Suppressor macrophage treated with lipopolysaccharide for 4 hours (primary cell): ENCODE data around the gene KAT6B.

ENCODE experiments used
- DNase-seq: peaks from one replicate; pipeline ENCODE4 v3.0.0-alpha.2; 2020

KAT6B gene

DNA sequence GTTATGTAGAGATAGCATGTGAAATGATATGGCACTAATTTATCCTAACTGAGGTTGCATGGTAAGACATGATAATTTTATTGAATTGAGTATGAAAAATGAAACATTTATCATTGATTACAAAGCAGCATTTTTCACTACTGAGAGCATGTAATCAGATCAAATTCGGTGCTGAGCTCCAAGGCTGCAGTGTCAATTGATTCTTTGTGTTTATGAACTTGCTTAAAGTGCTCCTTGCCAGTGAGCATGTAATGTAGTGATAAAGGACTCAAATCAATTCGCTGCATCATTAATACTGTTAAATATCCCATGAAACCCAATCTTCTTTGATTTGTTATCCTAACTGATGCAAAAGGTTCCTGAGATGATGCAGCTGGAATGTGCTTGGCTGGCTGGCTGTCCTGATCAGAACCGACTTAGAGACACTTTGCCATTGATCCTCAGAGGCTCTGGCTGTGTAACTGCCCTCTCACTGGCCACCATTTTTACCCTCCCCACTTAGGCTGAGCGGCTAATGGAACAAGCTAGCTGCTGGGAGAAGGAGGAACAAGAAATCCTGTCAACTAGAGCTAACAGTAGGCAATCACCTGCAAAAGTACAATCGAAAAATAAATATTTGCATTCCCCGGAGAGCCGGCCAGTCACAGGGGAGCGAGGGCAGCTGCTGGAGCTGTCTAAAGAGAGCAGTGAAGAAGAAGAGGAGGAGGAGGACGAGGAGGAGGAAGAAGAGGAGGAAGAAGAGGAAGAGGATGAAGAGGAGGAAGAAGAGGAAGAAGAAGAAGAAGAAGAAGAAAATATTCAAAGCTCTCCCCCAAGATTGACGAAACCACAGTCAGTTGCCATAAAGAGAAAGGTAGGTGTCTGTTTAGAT, 195.2 kb downstream of the KAT6B start:
- DNase-seq, result no peak

- no peak for DNase-seq
Observed at GRCh38 chr10:75023074-75023473, 196.7 kb downstream of the KAT6B start.

GRCh38 chr10:75024971-75025523, 198.6 kb downstream of the KAT6B start:
- no peak for DNase-seq

- no peak for DNase-seq
Observed at GRCh38 chr10:75028049-75028448, 201.6 kb downstream of the KAT6B start.

DNA sequence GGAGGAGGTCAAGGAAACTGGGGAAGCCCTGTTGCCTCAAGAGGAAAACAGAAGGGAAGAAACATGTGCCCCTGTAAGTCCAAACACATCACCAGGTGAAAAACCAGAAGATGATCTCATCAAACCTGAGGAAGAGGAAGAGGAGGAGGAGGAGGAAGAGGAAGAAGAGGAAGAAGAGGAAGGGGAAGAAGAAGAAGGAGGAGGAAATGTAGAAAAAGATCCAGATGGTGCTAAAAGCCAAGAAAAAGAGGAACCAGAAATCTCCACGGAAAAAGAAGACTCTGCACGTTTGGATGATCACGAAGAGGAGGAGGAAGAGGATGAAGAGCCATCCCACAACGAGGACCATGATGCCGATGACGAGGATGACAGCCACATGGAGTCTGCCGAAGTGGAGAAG, 202.3 kb downstream of the KAT6B start:
- DNase-seq, result no peak

GRCh38 chr10:75029420-75029819, 203.0 kb downstream of the KAT6B start:
- DNase-seq, result no peak

GRCh38 chr10:75029857-75030256, 203.5 kb downstream of the KAT6B start:
- DNase-seq, result no peak

- DNase-seq, result no peak
Observed at GRCh38 chr10:75030371-75030770, 204.0 kb downstream of the KAT6B start.

DNA sequence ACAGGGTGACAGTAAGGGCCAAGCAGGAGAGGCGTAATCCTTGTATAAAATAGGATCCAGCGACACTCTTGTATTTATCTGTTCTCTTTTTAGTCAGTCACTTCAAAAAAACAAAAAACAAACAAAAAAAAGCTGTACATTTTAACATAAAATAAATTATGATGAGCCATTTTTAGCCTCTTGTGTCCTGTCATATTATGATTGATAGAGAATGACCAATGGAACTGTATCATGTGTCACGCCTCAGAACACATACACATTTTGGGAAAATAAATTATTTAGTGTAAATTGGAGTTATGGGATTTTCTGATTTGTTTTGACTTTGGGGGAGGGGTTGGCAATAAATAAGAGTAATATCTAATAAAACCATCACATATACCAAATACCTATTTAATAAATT, 205.7 kb downstream of the KAT6B start:
- no peak for DNase-seq

DNA sequence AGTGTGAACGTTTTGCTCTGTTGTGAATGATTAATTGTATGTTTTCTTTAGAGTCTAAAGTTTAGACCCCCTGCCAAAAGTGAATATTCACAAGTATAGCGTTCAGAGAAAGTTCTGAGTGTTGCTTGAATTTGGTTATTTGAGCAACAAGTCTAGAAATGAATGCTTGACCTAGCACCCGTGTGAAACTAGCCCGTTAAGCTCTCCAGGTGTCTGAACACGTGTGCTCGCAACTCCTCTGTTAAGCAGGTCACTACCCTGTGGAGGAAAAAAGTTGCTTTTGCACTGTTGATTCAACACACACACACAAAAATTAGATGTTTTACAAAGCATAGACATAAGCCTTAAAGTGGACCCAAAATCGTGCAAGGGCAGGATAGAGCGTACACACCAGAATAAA, 206.4 kb downstream of the KAT6B start:
- DNase-seq, result no peak

DNA sequence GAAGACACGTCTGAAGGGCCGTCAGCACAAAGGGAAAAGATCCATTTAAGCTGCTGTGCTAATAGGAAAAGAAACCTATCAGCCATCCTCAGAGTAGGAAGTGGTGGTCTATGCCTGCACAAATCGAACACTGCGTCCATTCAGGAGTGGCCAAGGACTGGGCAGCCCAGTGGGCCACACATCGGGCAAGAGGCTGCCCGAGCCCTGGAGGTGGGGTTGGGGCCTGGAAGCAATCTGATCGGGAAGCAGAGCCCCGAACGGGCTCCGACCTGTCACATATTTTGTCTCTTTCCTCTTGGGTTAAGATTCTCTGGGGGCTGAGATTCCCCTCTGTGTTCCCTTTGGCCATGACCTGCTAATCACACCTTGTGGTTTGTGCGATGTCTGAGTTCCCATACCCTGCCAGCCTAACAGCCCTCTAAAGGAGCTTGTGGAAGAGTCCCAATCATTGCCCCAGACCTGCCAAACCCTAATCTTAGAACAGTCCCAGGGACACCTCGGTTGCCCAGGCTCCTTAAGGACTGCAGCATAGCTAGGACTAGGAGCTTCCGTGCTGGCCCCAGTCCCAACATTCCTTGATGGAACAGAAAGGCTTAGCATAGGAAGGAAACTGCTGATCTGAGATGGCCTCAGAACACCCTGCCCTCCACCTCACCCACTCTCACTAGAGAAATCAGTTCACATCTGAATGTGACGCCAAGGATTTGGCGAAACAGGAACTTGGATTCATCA, 207.2 kb downstream of the KAT6B start:
- no peak for DNase-seq

- DNase-seq, result no peak
Observed at GRCh38 chr10:75034131-75034512, 207.7 kb downstream of the KAT6B start.

- no peak for DNase-seq
Observed at GRCh38 chr10:75034714-75035258, 208.4 kb downstream of the KAT6B start.

DNA sequence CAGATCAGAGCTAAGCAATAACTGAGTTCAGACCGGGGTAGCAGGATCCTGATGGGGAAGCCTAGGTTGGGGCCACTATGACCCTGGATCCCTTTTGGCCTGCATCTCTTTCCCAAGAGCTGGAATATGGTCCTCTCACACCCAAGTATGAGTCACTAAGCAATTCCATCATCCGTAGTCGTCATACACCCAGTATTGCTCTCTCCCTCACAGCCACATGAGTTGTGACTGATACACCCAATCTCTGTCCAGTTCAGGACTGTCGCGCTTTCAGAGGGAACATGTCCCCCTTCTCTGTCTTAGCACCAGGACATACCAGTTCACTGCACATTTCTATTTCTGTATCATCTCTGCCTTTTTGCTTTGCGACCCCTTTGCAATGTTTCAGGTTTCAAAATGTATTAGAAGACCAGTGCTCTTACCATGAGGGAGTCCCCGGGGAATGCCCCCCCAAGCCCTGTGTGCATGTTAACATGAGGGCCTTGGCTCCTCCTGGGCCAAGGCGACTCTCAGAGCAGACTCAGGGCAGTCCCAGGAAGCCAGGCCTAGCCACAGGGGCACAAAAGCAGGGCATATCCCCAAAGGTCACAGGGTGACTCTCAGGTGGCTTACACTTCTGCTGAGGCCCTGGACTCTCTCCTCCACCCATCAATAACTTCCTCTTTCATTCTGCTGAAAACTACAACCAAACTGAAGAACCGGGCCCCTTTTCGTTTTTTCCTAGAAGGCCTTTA, 209.7 kb downstream of the KAT6B start:
- DNase-seq, result peak; percentile 18

DNA sequence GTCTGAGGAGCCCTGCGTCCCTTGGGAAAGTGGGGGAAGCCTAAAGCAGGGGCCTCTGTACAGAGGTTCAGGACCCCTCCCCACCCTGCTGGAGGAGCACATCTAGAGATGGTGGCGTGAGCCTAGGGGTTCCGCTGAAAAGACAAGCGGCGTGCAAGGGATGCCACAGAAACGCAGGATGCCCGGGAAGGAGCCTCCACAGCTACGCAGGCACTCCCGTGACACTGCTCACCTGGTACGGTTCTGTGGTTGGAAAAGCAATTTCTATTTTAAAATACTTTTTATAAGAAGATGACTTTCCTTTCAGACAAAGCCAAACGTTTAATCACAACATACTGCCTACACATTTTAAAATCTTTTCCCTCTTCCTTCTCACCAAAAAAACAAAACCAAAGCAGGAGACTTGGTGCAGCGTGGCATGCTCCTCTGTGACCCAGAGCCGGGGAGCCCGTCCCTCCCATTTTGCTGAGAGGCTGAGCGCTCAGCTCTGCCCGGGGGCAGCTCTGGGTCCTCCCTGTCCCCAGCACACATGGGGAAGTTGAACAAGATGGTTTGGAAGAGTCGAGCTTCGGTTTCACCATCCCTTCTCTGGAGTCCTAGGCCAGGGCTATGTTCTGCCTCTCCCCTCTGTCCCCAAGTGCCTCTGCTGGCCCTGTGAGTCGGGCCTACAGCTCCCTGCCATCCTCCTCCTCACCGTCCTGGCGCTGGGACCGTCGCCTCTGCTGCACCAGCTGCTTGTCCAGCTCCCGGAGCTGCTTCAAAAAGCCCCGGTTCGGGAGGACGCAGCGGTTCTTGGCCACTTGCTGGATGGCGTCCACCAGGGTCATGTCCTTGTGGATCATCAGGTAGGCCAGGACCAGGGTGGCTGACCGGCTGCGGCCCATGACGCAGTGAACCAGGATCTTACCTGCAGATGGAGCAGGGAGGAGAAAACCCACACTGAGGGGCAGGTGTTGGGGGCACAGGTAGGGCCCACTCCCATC, 211.1 kb downstream of the KAT6B start:
- DNase-seq, result no peak

DNA sequence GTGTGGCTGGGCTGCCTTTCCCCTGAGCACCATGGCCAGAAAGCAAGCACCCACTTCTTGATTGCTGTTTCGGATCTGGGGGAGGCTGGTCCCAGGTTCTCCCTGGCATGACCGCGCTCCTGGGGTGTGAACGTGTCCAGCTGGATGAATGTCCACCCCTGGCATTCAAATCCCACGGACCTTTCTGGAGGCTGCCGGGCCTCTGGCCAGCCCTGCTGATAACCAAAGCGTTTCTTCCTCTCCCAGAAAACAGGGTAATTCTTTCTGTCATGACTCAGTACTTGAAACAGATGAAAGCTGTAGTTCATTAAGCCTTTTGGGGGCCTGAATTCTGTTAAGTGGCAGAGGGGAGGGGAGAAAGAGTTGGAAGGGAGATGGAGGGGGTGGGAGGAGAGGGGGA, 211.9 kb downstream of the KAT6B start:
- no peak for DNase-seq

DNA sequence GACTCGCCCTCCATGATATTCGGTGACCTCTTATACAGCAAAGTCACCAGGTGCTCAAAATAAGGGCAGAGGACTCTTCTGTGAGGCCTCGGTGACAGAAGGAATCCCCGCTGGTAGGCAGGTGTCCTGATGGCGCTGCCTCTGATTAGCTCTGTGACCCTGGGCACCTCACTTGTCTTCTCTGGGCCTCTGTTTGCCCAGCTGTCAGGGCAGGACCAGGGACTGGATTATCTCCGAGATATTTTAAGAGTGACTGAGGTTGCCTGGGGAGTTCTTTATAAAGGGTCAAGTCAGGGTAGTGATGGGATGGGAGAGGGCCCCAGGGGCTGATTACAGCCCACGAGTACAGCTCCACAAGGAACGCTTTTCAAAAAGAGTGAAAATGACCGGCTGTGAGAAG, 214.2 kb downstream of the KAT6B start:
- no peak for DNase-seq

DNA sequence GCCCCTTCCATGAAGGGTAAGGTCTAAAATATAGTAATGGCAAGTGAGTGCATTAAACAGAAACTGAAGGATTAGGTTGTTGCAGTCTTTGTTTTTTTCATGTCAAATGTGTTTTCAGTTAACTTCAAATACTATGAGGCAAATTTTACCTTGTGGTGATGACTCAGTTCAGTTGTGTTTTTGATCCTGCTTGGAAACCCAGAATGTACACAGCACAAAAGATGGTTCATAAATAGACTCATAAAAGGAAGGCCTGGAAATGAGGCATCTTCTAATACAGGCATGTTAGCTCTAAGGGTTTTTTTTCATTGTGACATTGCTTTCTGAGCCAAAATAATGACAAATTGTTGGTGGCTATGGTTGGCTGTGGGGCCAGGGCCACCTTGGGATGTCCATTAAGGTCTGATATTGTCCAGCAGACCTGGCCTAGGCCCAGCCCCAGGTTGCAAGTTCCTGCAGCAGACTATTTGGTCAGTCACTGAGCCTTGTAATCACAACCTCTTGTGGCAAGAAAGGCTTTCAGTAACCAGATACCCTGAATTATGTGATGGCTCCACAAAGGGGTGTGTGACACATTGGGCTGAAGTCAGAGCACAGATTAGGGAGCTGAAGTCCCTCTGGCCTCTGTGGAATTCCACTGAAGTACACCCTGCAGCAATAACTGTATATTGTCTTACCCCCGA, 216.0 kb downstream of the KAT6B start:
- DNase-seq, result no peak

- DNase-seq, result peak; percentile 52
Observed at GRCh38 chr10:75043256-75044131, 217.1 kb downstream of the KAT6B start.

- DNase-seq, result peak; percentile 63
Observed at GRCh38 chr10:75048669-75049098, 222.3 kb downstream of the KAT6B start.
